B cell (primary cell): ENCODE results near the gene SLC44A4. TPM values are rescaled to one million over a fixed set of nuclear protein-coding genes. Genes with fewer than 3 reads are reported as not detected.

Experiments
- ATAC-seq: fragments of 200-7000 bp; cut with Tn5 transposase; one replicate; pipeline ENCODE4 v1.10.0; 2021; ENCODE audit warnings: low read depth, mild to moderate bottlenecking, moderate number of reproducible peaks, moderate library complexity
- CTCF ChIA-PET: fragments of 350-600 bp; sonication (Branson Sonifier 250); formaldehyde crosslinking; loops from one replicate; lab custom pipeline; 2021; ENCODE audit warnings: antibody characterized with exemption, inconsistent platforms; lab: Charles Lee
- POLR2A ChIA-PET: fragments of 350-600 bp; sonication (Branson Sonifier 250); formaldehyde crosslinking; loops from one replicate; lab custom pipeline; 2021; ENCODE audit warnings: antibody characterized with exemption; lab: Charles Lee
- DNase-seq: peaks from one replicate; pipeline ENCODE4 v3.0.0; 2013
- H2AFZ ChIP-seq: 2 replicates; pipeline ENCODE4 v1.6.1; 2012; ENCODE audit warnings: mild to moderate bottlenecking, low read depth, low read length; ENCODE audit not compliant: insufficient read depth, poor library complexity, severe bottlenecking
- H3K27ac ChIP-seq, 2 donors: 1 replicate in 1 of 2; 2 replicates in 1 of 2; pipeline ENCODE4 v1.5.1; 2012 to 2013; ENCODE audit warnings: low read length in 2 of 2, mild to moderate bottlenecking in 2 of 2, moderate library complexity in 1 of 2
- H3K27me3 ChIP-seq, 4 experiments: fragments of 200-600 bp in 1 of 4; sonication (generic) in 1 of 4; replicated peaks in 1 of 4; 1 replicate in 2 of 4; 2 replicates in 2 of 4; pipeline versions ENCODE4 v1.6.1 to v1.7.0; 2013 to 2016; ENCODE audit warnings: low read length in 3 of 4, mild to moderate bottlenecking in 2 of 4, mixed read lengths in 1 of 4, moderate library complexity in 1 of 4; ENCODE audit not compliant: insufficient read depth in 4 of 4, control insufficient read depth in 3 of 4; ENCODE audit errors: control extremely low read depth in 1 of 4
- H3K36me3 ChIP-seq, 2 experiments: replicated peaks in 1 of 2; 1 replicate in 1 of 2; 2 replicates in 1 of 2; pipeline versions ENCODE4 v1.6.1 to v1.7.1; 2013; ENCODE audit warnings: low read length in 1 of 2; ENCODE audit not compliant: insufficient read depth in 2 of 2, control insufficient read depth in 1 of 2; ENCODE audit errors: control extremely low read depth in 1 of 2, extremely low read depth in 1 of 2
- H3K4me1 ChIP-seq, 2 donors: fragments of 200-600 bp in 1 of 2; sonication (generic) in 1 of 2; 1 replicate in 1 of 2; 2 replicates in 1 of 2; pipeline versions ENCODE4 v1.5.1 to v1.6.1; 2013 to 2017; ENCODE audit warnings: low read length in 2 of 2; ENCODE audit not compliant: control insufficient read depth in 2 of 2, insufficient read depth in 2 of 2
- H3K4me2 ChIP-seq: replicated peaks from 2 replicates; pipeline ENCODE3; 2012; ENCODE audit warnings: mild to moderate bottlenecking, low read depth, low read length; ENCODE audit not compliant: poor library complexity, severe bottlenecking
- H3K4me3 ChIP-seq, 5 experiments: fragments of 200-600 bp in 1 of 5; sonication (generic) in 1 of 5; 1 replicate in 3 of 5; 2 replicates in 2 of 5; pipeline versions ENCODE4 v1.5.1 to v1.7.0; 2011 to 2016; ENCODE audit warnings: low read length in 4 of 5, mild to moderate bottlenecking in 4 of 5, low read depth in 2 of 5, control low read depth in 1 of 5, moderate library complexity in 1 of 5; ENCODE audit not compliant: insufficient read depth in 1 of 5; ENCODE audit errors: control extremely low read depth in 1 of 5, extremely low read depth in 1 of 5
- H3K79me2 ChIP-seq: fragments of 200-600 bp; sonication (generic); one replicate; pipeline ENCODE4 v1.6.0; 2016; ENCODE audit warnings: low read length; ENCODE audit not compliant: control insufficient read depth, insufficient read depth
- H3K9ac ChIP-seq: fragments of 200-600 bp; sonication (generic); 2 replicates; pipeline ENCODE4 v1.6.1; 2017; ENCODE audit warnings: mild to moderate bottlenecking, low read length, moderate library complexity
- H3K9me3 ChIP-seq, 3 donors: one replicate each; pipeline versions ENCODE4 v1.6.1 to v1.7.1; 2013; ENCODE audit warnings: low read length in 2 of 3; ENCODE audit not compliant: control insufficient read depth in 2 of 3, insufficient read depth in 1 of 3; ENCODE audit errors: control extremely low read depth in 1 of 3
- H4K20me1 ChIP-seq: 2 replicates; pipeline ENCODE4 v1.6.0; 2012; ENCODE audit warnings: mild to moderate bottlenecking, low read length; ENCODE audit not compliant: insufficient read depth, control insufficient read depth, poor library complexity, severe bottlenecking
- H3K27ac Mint-ChIP-seq: one replicate; pipeline ENCODE4 v1.8.0; 2021; ENCODE audit warnings: mixed read lengths
- H3K27me3 Mint-ChIP-seq: one replicate; pipeline ENCODE4 v1.8.0; 2021; ENCODE audit warnings: mixed read lengths
- H3K4me1 Mint-ChIP-seq: one replicate; pipeline ENCODE4 v1.8.0; 2021; ENCODE audit warnings: mixed read lengths
- H3K4me3 Mint-ChIP-seq: one replicate; pipeline ENCODE4 v1.8.0; 2021; ENCODE audit warnings: mixed read lengths
- H3K9me3 Mint-ChIP-seq: one replicate; pipeline ENCODE4 v1.8.0; 2022; ENCODE audit warnings: mixed read lengths; ENCODE audit not compliant: insufficient read depth
- EZH2 ChIP-seq: IDR thresholded peaks from 2 replicates; pipeline ENCODE4 v1.6.1; 2012; ENCODE audit warnings: borderline replicate concordance, low read depth, mild to moderate bottlenecking, moderate library complexity, low read length; ENCODE audit not compliant: insufficient read depth, poor library complexity, severe bottlenecking
- WGBS: methylation state at CpG from one replicate; pipeline ENCODE4 v1.1.5; 2013; ENCODE audit warnings: missing lambda C conversion rate; ENCODE audit not compliant: insufficient coverage; 5-methylcytosine and 5-hydroxymethylcytosine counted together
- intact Hi-C: fragments of 100-400 bp; cut with micrococcal nuclease; formaldehyde crosslinking; loops from one replicate; pipeline ENCODE4 v1.10.0; 2022
- polyA plus RNA-seq: library from polyadenylated mRNA; depleted of rRNA; stranded (reverse); fragments of >200 nt; gene quantifications from 2 replicates; pipeline ENCODE4 v1.2.3, GENCODE V29; 2012
- total RNA-seq, 2 donors: library from RNA; stranded (reverse); fragments of 120-200 nt in 1 of 2; gene quantifications; 1 replicate in 1 of 2; 2 replicates in 1 of 2; pipeline versions ENCODE4 v1.2.3 to v1.2.4, GENCODE V29; 2013 to 2022
- TF ChIP-seq, protein P1 (sequence below): fragments of 200-600 bp; IDR thresholded peaks from one replicate; pipeline ENCODE4 v1.8.0; 2022; ENCODE audit warnings: antibody characterized with exemption, mild to moderate bottlenecking

Gene SLC44A4
- total and polyA plus RNA-seq, 2 donors (not counting 1 experiment from before 2014, with no cell fraction given), result not detected

DNA sequence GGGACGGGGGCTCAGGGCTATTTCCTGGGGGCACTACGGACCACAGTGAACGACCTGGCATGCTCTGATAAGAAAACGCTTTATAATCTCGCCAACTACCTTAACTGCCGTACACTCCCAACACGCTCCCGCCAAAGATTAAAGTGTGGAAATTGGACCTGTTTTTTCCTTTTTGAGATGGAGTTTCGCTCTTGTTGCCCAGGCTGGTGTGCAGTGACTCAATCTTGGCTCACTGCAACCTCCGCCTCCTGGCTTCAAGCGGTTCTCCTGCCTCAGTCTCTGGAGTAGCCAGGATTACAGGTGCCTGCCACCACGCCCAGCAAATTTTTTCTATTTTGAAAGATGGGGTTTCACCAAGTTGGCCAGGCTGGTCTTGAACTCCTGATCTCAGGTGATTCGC, 346 bp upstream of the SLC44A4 start:
- no peak overlapping the region for H3K4me2 ChIP-seq
- H3K9me3 ChIP-seq, result no peaks in the 10 kb centered on the region
- Mint-ChIP-seq H3K9me3 (no peaks in the 10 kb centered on the region), H3K4me1 (no peaks in the 10 kb centered on the region), H3K4me3 (no peak overlapping the region), H3K27me3 (no peaks in the 10 kb centered on the region), H3K27ac (no peak overlapping the region)
- TF ChIP-seq, protein P1, sequence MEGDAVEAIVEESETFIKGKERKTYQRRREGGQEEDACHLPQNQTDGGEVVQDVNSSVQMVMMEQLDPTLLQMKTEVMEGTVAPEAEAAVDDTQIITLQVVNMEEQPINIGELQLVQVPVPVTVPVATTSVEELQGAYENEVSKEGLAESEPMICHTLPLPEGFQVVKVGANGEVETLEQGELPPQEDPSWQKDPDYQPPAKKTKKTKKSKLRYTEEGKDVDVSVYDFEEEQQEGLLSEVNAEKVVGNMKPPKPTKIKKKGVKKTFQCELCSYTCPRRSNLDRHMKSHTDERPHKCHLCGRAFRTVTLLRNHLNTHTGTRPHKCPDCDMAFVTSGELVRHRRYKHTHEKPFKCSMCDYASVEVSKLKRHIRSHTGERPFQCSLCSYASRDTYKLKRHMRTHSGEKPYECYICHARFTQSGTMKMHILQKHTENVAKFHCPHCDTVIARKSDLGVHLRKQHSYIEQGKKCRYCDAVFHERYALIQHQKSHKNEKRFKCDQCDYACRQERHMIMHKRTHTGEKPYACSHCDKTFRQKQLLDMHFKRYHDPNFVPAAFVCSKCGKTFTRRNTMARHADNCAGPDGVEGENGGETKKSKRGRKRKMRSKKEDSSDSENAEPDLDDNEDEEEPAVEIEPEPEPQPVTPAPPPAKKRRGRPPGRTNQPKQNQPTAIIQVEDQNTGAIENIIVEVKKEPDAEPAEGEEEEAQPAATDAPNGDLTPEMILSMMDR, result no peak
- TF ChIP-seq EZH2, result no peak
- no peak for DNase-seq
- H3K4me3 ChIP-seq, result no peak overlapping the region
- ChIA-PET CTCF (no interaction called here), POLR2A (interaction anchor here (0.6 kb wide), 1 partner anchor 44 kb away, joined by 3 read pairs; no protein-coding TSS in a partner anchor)
- H3K79me2 ChIP-seq, result no peaks in the 10 kb centered on the region
- no peaks in the 10 kb centered on the region for H3K27me3 ChIP-seq
- ATAC-seq, result no peak
- no peak overlapping the region for H3K27ac ChIP-seq
- H3K9ac ChIP-seq, result no peak overlapping the region
- intact Hi-C loops, result no loop called here
- H4K20me1 ChIP-seq, result no peaks in the 10 kb centered on the region
- peaks cover 0 to 41% of the 10 kb centered on the region in 2 experiments for H3K36me3 ChIP-seq
- no peak overlapping the region for H2AFZ ChIP-seq
- WGBS, result 87% methylated on average over 4 of the region's 13 CpGs
- H3K4me1 ChIP-seq, result no peaks in the 10 kb centered on the region

DNA sequence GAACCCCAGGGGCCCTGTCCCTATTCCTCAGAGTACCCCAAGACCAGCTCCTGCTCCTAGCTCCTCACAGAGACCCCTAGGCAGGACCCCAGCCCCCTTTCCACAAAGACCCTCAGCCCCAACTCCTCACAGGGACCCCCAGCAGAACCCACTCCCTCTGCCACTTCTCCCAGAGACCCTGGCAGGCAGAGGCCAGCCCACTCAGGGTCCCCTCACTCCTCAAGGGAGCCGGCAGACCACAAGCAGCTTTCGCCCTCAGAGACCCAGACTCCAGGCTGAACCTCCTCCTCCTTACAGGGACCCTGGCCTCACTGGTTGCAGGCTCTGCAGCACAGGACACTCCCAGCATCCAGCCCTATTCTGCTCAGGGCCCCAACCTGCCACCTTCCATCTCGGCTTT, 575 bp downstream of the SLC44A4 start:
- WGBS, result 93% methylated on average over 3 of the region's 3 CpGs
- H3K4me2 ChIP-seq, result no peak overlapping the region
- H3K27ac ChIP-seq, result no peak overlapping the region
- H4K20me1 ChIP-seq, result no peaks in the 10 kb centered on the region
- intact Hi-C loops, result no loop called here
- Mint-ChIP-seq H3K4me3 (no peak overlapping the region), H3K27me3 (no peaks in the 10 kb centered on the region), H3K27ac (no peak overlapping the region), H3K4me1 (no peaks in the 10 kb centered on the region), H3K9me3 (no peaks in the 10 kb centered on the region)
- H3K36me3 ChIP-seq, result peaks cover 0 to 33% of the 10 kb centered on the region in 2 experiments
- no peaks in the 10 kb centered on the region for H3K9me3 ChIP-seq
- H3K4me3 ChIP-seq, result no peak overlapping the region
- POLR2A ChIA-PET, result interaction anchor here (0.6 kb wide), 1 partner anchor 23 kb away, joined by 4 read pairs; the partner anchor contains the start of gene ZBTB12
- no peak for ATAC-seq
- H3K4me1 ChIP-seq, result no peaks in the 10 kb centered on the region
- TF ChIP-seq, protein P1, result no peak
- no peak for TF ChIP-seq EZH2
- H3K9ac ChIP-seq, result no peak overlapping the region
- CTCF ChIA-PET, result interaction anchor here (0.9 to 1.7 kb wide), 2 partner anchors 14 to 44 kb away, joined by 4 read pairs; no protein-coding TSS in a partner anchor
- DNase-seq, result no peak
- no peaks in the 10 kb centered on the region for H3K27me3 ChIP-seq
- H3K79me2 ChIP-seq, result no peaks in the 10 kb centered on the region
- H2AFZ ChIP-seq, result no peak overlapping the region
